Fibroblast of the conjunctiva (primary cell): ENCODE measurements around the gene ZNF600.
"Not testable (repeated sequence)": the region's sequence is repeated elsewhere in the genome, so short reads cannot be mapped to it uniquely, and the experiment has no call there.

Source experiments
- DNase-seq: peaks from one replicate; pipeline ENCODE4 v3.0.0-alpha.2; 2010; ENCODE audit warnings: low read depth

Gene ZNF600

GRCh38 chr19:52741951-52742485, 44.6 kb downstream of the ZNF600 start:
- DNase-seq, result no peak

- not testable (repeated sequence) for DNase-seq
Measured at GRCh38 chr19:52741371-52741770, 45.2 kb downstream of the ZNF600 start.

GRCh38 chr19:52739576-52739975, 47.0 kb downstream of the ZNF600 start:
- DNase-seq, result no peak

GRCh38 chr19:52735734-52736133, 50.9 kb downstream of the ZNF600 start:
- DNase-seq, result no peak

- peak; percentile 87 for DNase-seq
Measured at GRCh38 chr19:52734893-52735661, 51.5 kb downstream of the ZNF600 start, which contains the start of gene ZNF611. Gene ZNF611, minus strand, starts transcription at chr19:52735044. Its CDS starts 19,150 bp downstream, at chr19:52715894.

GRCh38 chr19:52734331-52734892, 52.2 kb downstream of the ZNF600 start:
- no peak for DNase-seq

GRCh38 chr19:52726051-52726450, 60.5 kb downstream of the ZNF600 start:
- DNase-seq, result not testable (repeated sequence)

- DNase-seq, result no peak
Measured at GRCh38 chr19:52725528-52725961, 61.0 kb downstream of the ZNF600 start.

- DNase-seq, result no peak
Measured at GRCh38 chr19:52724701-52725514, 61.7 kb downstream of the ZNF600 start.

- not testable (repeated sequence) for DNase-seq
Measured at GRCh38 chr19:52723907-52724598, 62.5 kb downstream of the ZNF600 start.

GRCh38 chr19:52722062-52723003, 64.3 kb downstream of the ZNF600 start:
- DNase-seq, result peak; percentile 34

GRCh38 chr19:52720541-52720940, 66.0 kb downstream of the ZNF600 start:
- DNase-seq, result not testable (repeated sequence)

- DNase-seq, result no peak
Measured at GRCh38 chr19:52716522-52716921, 70.1 kb downstream of the ZNF600 start.

- not testable (repeated sequence) for DNase-seq
Measured at GRCh38 chr19:52715902-52716301, 70.7 kb downstream of the ZNF600 start.

GRCh38 chr19:52715330-52715729, 71.3 kb downstream of the ZNF600 start:
- not testable (repeated sequence) for DNase-seq
